Frontal cortex (tissue), 4 donors: ENCODE measurements around the gene RAD23B. TPM values are rescaled to one million over a fixed set of nuclear protein-coding genes. Genes with fewer than 3 reads are reported as not detected.

ENCODE experiments used
- DNase-seq, 2 donors: peaks; one replicate each; pipeline ENCODE4 v3.0.0; 2012; ENCODE audit warnings: low spot score in 2 of 2
- FAIRE-seq: peaks from 2 replicates; lab custom pipeline; 2012; peaks lifted over from hg19 to GRCh38; lab: Jason Lieb, UNC
- total RNA-seq: library from RNA; depleted of rRNA; stranded (reverse); fragments of >200 nt; gene quantifications from one replicate; pipeline ENCODE4 v1.2.3, GENCODE V29; 2014
- donor health status: control.
- donor health status: control.
- donor health status: control.

The RAD23B gene
- total RNA-seq, 1 donor from 2014 or later = 110 TPM

DNA sequence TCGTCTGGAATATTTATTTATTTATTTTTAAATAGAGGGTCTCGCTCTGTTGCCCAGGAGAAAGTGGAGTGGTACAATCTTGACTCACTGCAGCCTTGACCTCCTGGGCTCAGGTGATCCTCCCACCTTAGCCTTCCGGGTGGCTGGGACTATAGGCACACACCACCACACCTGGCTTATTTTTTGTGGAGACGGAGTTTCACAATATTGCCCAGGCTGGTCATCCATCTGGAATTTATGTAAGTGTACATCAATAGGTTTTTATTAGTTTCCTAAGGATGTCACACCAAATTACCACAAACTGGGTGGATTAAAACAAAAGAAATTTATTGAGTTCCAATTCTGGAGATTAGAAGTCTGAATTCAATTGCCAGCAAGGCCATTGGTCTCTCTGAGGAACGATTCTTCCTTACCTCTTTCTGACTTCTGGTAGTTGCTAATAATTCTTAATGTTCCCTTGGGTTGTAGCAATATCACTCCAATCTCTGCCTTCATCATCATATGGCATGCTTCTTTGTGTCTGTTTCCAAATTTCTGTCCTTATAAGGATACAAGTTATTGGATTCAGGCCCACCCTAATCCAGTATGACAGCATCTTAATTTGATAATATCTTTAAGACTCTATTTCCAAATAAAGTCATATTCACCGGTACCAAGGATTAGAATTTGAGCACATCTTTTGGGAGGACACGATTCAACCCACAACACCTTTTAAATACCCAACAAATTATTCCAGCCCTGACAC is 16.3 kb upstream of the RAD23B start:
- FAIRE-seq = no peak
- DNase-seq = no peak

DNA sequence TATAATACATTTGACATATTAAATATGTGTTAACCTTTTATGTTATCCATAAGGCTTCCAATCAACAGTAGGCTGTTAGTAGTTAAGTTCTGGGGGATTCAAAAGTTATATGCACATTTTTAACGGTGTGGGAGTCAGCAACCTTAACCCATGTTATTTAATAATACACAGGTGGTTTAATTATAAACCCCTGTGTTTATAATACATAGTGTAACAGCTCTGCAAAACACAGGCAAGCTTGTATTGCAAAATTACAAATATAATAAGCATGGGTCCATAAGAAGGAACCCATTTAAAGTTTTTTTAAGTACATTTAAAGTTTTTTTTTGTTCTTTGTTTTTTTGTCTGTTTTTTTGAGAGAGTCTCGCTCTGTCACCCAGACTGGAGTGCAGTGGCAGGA is 14.5 kb upstream of the RAD23B start:
- FAIRE-seq (no peak), DNase-seq (no peak)

DNA sequence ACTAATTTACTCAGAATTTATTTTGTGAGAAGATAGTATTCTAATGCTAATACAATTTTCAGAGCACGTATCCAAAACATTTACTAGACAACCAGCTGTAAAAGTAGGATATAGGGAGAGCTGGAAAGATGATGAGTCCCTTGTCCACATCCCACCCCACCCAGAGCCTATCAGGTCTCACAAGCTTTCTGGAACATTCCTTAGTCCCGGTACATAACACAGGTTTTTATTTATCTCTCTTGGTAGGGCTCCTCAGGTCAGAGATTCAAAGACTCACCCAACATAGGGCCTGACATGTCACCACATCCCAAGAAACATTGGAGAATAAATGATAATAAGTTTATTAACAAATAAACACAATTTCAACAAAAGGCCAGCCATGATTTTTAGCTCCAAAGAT is 13.8 kb upstream of the RAD23B start:
- DNase-seq (no peak), FAIRE-seq (no peak)

DNA sequence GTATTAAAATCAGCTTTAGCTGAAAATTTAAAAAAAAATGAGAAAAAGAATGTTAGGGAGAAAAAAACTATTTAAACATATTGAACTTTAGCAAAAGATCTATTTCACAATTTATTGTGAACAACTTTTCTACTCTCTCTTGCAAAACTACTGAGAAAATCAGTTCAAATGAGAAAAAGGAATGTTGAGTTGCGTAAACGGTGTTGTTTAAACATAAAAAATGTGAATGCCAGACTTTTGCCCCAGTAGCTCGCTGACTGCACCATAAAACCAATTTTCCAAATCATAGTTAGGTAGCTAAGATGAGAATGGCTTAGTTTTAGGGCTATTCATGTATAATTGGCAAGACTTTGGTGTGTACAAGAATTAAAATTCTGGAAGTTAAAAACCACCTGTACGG is 13.4 kb upstream of the RAD23B start:
- FAIRE-seq (no peak), DNase-seq (no peak)

DNA sequence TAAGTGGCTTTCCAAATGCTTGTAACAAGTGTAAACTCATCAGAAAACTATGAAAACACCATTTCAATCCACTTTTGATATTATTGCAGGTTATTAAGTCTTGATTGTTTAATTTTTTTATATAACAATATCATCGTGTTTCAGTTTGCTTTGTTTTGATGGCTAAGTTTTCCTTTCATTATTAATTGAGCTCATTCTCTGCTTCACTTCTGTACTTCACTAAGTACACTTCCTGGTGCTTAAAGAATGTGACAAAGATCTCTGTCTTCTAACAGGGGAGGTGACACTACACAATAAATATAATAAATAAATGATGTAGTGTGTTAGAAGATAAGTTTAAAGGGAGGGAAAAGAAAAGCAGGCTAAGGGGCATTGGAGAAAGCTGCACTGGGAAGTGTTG is 13.0 kb upstream of the RAD23B start:
- DNase-seq (no peak), FAIRE-seq (no peak)

DNA sequence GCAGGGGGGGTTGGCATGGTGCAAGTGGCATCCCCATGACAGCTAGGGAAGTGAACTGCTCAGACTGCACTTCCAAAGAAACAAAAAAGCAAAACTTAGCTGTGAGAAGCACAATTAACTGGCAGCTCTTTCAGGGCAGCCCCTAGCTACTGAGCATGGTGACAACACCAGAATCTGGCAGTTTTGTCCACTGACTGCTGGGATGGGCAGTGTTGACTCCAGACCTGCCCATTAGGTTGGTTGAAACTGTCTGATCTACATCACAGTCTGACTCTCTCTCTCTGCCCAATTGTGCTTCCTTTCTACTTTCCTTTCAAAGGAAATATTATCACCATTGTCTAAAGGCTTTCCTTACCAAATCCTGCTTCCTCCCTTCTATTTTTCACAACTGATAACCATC is 12.5 kb upstream of the RAD23B start:
- DNase-seq (no peak), FAIRE-seq (no peak)

DNA sequence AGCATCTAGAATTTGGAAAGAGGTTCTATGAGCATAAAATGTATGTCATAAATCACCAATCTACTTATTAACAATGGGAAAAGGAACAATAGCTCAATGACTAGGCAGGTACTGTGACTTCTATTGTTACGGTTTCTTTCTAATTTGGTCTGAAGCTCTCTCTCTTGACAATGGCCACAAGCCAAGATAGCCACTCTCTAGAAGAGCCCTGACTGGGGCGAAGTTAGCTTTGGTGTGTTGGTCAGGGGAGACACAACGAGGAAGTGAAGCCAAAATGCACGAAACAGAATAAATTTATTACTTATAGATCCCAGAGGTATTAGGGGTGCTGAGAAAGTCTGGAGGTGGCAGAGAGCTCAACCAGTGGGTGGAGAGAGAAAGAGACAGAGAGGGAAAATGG is 9.4 kb upstream of the RAD23B start:
- FAIRE-seq (no peak), DNase-seq (no peak)

DNA sequence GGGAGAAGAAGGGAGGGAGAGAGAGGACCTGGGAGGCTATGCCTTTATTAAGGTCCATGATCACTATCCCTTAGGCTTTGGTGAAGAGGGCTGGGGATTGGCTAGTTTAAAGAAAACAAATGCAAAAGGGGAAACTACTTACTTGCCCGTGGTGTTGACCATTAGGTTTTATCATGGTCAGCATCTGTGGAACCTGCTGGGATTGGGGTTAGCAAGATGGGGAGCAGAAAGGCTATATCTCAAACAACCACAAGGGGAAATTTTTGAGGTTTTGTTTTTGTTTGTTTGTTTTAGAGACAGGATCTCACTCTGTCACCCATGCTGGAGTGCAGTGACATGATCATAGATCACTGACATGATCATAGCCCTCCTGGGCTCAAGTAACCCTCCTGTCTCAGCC is 9.0 kb upstream of the RAD23B start:
- no peak for DNase-seq
- no peak for FAIRE-seq

DNA sequence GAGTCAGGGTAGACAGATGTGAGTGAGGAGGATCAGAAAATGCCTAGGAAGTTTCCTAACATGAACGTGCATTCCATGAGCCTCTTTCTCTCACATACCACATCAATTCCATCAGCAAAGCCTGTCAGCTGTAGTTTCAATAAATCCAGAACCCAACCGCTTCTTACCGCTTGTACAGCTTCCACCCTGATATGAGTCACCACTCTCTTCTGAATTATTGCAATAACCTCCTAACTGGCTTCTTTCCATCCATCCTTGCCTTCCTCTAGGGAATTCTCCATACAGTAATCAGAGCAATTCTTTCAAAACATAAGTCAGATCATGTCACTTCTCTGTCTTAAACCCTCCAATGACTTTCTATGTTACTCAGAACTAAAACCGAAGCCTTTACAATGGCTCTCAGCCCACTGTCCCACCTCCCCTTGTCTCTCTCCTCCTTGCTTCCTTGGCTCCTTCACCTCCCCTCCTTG is 8.1 kb upstream of the RAD23B start:
- DNase-seq (no peak), FAIRE-seq (no peak)

DNA sequence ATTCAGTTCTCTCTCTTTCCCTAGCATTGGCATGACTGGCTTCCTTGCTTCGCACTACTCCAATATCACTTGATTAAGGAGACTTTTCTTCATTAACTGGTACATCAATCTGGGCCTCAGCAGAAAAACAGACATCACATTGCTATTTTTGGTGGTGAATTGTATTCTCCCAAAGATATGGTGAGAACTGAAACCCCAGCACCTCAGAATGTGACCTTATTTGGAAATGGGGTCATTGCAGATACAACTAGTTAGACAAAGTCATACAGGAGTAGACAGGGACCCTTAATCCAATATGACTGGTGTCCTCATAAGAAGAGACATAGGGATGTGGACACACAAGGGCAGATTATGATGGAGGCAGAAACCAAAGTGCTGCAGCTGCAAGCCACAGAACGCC is 7.5 kb upstream of the RAD23B start:
- DNase-seq (no peak), FAIRE-seq (no peak)

DNA sequence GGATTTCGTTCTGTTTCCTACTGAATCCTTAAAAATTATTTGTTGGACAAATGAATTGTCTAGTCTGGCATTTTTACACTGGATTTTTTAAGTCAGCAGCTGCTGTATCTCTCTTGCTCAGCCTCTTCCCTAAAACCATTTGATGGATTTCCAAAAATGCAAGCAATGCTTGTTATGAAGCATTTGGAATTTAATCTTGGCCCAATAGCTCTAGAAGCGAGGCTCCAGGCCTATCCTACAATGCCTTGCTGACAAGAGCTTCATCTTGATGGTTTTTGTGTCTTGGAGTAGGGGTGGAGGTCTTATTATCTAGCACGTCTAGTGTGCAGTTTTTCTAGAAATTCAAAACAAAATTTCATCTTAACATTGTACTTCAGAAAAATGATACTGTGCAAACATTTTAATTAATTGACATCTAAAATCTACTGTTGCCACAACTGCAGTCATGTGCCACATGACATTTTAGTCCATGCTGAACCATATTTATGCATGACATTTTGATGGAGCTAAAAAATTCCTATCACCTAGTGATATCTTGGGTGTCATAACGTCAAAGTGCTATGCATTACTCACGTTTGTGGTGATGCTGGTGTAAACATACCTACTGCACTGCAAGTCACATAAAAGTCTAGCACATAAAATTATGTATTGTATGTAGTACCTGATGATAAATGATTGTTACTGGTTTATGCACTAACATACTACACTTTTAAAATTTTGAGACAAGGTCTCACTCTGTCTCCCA is 5.9 kb upstream of the RAD23B start:
- DNase-seq (no peak), FAIRE-seq (no peak)

DNA sequence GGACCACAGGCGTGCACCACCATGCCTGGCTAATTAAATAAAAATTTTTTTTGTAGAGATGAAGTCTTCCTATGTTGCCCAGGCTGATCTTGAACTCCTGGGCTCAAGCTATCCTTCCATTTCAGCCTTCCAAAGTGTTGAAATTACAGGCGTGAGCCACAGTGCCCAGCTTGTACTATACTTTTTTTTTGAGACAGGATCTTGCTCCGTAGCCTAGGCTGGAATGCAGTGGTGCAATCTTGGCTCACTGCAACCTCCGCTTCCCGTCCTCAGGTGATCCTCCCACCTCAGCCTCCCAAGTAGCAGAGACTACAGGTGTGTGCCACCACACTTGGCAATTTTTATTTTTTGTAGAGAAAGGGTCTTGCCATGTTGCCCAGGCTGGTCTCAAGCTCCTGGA is 5.3 kb upstream of the RAD23B start:
- FAIRE-seq (no peak), DNase-seq (no peak)

DNA sequence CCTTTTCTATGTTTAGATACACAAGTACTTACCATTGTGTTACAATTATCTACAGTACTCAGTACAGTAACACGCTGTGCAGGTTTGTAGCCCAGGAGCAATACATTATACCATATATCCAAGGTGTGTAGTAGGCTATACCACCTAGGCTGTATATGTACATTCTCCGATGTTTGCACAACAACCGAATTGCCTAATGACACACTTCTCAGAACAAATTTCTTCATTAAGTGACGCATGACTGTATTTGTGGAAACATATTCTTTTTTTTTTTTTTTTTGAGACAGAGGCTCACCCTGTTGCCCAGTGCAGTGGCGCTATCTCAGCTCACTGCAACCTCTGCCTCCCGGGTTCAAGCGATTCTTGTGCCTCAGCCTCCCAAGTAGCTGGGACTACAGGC is 4.0 kb upstream of the RAD23B start:
- FAIRE-seq (no peak), DNase-seq (no peak)

DNA sequence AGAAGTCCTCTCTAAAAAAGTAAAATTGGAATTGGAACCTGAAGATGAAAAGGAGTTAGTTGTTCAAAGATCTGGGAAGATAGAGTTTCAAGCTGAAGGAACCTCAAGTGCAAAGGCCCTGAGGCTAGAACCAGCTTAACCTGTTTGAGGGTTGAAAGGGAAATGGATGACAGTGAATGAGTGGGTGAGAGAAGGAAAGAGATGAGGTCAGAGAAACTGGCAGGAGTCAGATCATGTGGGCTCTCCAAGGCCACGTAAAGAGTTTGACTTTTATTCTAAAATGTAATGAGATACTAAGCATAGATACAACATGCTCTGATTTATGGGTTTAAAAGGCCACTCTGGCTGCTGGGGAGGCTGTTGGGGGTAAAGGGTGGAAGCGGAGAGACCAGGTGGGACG is 2.5 kb upstream of the RAD23B start:
- no peak for DNase-seq

DNA sequence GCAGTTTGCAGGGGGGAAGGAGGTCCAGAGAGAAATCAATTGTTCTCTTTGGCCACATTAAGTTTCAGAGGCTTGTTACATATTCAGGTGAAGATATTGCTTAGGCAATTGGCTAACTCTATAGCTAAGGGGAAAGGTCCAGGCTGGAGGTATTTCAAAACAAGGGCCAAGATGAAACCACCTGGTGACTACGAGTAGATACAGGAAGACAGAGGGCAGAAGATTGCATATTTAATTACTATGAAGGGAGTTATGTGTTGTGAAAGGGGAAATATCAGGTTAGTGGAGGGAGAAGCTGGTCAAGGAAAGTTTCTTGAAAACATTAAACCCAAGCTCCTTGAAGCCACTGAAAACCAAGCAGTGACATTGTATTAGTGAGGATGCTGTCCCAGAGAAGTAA is 1.9 kb upstream of the RAD23B start:
- no peak for DNase-seq
- no peak for FAIRE-seq

More for the DNA sequence above, 2.5 kb upstream of the RAD23B start:
- FAIRE-seq = no peak

DNA sequence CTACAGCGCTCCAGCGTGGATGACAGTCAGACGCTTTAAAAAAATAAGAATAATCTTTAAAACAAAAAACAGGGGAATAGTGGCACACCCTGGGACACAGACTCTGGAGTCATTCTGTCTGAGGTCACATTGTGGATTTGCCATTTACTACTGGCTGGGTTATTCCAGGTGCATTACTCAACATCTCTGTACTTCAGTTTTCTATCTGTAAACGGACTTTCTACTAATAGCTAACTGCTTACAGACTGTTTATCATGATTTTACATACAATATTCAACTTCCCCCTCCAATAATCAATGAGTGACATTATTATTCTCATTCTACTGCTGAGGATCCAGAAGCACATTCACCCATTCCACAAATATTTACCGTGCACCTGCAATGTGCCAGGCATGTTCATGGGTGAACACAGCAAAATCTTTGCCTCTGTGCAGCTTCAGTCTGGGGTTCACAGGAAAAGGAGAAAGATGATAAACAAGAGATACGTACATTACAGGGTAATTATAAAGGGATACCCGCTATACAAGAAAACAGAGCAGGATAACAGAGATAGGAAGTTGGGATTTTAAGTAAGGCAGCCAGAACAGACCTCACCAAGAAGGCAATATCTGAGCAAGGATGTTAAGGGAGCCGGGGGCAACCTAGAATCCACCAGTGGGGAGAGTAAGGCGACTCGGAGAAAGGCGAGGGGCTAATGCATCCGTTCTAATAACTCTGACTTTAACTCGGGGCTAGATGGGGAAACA is 984 bp upstream of the RAD23B start:
- no peak for FAIRE-seq

DNA sequence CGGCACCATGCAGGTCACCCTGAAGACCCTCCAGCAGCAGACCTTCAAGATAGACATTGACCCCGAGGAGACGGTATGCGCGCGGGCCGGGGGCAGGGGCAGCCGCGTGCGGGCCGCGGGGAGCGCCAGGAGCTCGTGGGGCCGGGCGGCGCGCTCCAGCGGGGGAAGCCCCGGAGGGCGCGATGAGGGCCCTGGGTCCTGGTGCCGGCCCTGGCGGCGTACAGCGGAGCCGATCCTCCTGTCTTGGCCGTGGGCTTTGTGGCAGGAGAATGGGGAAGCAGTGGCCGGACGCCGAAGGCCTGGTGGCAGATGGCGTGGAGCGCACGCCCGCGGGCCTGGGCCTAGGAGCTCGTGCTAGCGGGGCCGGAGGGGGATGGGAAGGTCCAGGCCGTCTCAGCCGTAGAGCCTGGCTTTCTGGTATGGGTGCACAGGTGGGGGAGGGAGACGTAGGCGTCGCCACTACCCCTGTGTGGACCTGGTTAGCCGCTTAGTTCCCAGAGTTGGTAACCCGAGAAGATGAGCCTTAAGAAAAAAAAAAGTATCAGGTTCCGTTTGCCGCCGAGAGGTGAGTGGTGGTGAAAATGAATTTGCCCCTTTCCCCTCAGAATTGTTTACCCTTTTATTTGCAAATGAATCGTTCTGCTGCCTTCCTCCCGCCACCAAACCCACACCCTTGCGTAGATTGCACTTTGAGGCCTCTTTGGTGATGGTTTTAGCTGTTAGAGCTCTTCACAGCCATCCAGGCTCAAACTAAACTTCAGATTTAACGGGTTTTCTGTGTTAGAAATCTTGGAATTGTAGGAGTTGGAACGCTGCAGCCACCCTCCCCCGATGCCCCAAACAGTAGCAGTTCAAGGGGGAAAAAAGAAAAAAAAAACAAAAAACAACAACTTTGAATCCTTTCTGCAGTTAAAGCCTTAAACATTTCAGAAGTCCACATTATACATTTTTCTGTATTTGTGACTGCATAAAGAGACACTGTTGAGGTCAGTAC is 841 bp downstream of the RAD23B start:
- DNase-seq = peak in 1 of 2 donors; percentile 28
- no peak for FAIRE-seq

More for the DNA sequence above, 984 bp upstream of the RAD23B start:
- no peak for DNase-seq

DNA sequence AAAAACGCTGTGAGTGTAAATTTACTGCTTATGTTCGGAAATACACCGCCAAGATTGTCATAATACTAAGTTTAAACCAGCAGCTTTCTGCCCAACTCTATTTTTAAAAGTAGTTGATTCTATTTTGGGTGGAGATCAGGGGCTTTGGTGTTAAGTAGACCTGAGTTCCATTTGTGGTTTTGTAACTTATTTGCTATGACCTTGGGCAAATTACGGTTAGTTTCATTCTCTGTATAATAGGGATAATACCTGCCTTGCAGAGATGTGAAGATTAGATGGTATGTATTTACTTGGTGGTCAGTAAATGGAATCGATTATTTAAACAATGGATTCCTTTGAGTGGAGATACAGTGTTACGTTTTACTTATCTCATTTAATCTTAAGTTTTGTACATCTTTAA is 1.6 kb downstream of the RAD23B start:
- no peak for DNase-seq
- FAIRE-seq = no peak

DNA sequence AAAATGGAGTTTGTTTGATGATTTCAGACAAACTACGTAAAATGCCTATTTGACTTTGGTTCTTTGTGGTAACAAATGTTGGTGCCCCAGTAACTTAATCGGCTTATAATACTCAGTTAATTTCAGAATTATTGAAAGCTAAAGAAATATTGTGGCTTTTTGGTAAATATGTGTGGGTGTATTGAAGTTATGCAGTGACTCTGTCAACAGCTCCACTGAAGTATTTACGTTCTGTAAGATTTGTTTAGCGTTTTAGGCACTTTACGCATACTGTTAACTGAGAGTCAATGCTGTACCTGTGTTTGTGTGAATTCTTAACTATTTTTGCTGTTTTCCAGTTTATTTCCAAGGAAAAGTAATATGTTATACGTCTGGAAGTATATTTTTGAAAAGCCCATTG is 2.2 kb downstream of the RAD23B start:
- DNase-seq (no peak), FAIRE-seq (no peak)

DNA sequence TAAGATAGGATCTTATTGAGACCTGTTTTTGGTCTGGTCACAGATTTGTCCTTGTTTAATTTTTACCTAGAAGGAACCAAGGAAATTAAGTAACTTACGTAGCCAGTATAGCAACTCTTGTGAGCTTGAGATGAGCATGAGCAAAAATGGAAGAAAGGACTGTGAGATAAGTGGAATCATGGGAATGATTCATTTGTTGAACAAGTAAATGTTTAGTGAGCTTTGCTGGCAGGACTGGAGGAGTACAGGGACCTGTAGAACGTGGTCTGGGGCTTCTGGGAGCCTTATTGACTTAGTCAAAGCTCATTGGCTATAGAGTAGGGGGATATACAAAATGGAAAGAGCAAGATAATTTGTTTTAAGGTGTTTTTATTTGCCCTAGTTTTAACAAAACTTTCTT is 3.0 kb downstream of the RAD23B start:
- DNase-seq = no peak
- FAIRE-seq = no peak
